Fibroblast of lung (primary cell): ENCODE data around the gene CNDP1. TPM values are rescaled to one million over a fixed set of nuclear protein-coding genes. Genes with fewer than 3 reads are reported as not detected.

Source experiments
- DNase-seq, 2 donors: peaks; one replicate each; pipeline versions ENCODE4 v3.0.0 to v3.0.0-alpha.2; 2010; ENCODE audit warnings: low read depth in 2 of 2
- H2AFZ ChIP-seq: 2 replicates; pipeline ENCODE4 v1.5.1; 2012; ENCODE audit warnings: low read length, control low read depth, inconsistent platforms
- H3K27ac ChIP-seq: 2 replicates; pipeline ENCODE4 v1.5.1; 2011; ENCODE audit warnings: low read length, control low read depth; ENCODE audit not compliant: insufficient read depth
- H3K27me3 ChIP-seq: 2 replicates; pipeline ENCODE4 v1.5.1; 2011; ENCODE audit warnings: mild to moderate bottlenecking, low read length; ENCODE audit not compliant: control insufficient read depth, insufficient read depth
- H3K36me3 ChIP-seq: 2 replicates; pipeline ENCODE4 v1.5.1; 2011; ENCODE audit warnings: low read length; ENCODE audit not compliant: control insufficient read depth, insufficient read depth
- H3K4me1 ChIP-seq: 2 replicates; pipeline ENCODE4 v1.5.1; 2011; ENCODE audit warnings: low read length; ENCODE audit not compliant: control insufficient read depth, insufficient read depth; ENCODE audit errors: extremely low read depth
- H3K4me2 ChIP-seq: 2 replicates; pipeline ENCODE4 v1.5.1; 2011; ENCODE audit warnings: low read length, control low read depth; ENCODE audit not compliant: insufficient read depth; ENCODE audit errors: extremely low read depth
- H3K4me3 ChIP-seq, 4 experiments: fragments of 200-600 bp in 1 of 4; sonication (generic) in 1 of 4; replicated peaks in 1 of 4; 2 replicates each; pipeline ENCODE4 v1.5.1; 2011 to 2016; ENCODE audit warnings: low read length in 4 of 4, low read depth in 3 of 4, mild to moderate bottlenecking in 3 of 4, control low read depth in 2 of 4, inconsistent platforms in 1 of 4, mixed read lengths in 1 of 4; ENCODE audit not compliant: insufficient read depth in 1 of 4; ENCODE audit errors: control extremely low read depth in 1 of 4
- H3K79me2 ChIP-seq: 2 replicates; pipeline ENCODE4 v1.5.1; 2012; ENCODE audit warnings: mild to moderate bottlenecking, low read length, inconsistent platforms; ENCODE audit not compliant: control insufficient read depth, insufficient read depth
- H3K9ac ChIP-seq: 2 replicates; pipeline ENCODE4 v1.5.1; 2011; ENCODE audit warnings: mild to moderate bottlenecking, low read length, control low read depth; ENCODE audit not compliant: insufficient read depth
- H3K9me3 ChIP-seq: 2 replicates; pipeline ENCODE4 v1.5.1; 2012; ENCODE audit warnings: low read depth, low read length; ENCODE audit not compliant: control insufficient read depth, insufficient read depth
- H4K20me1 ChIP-seq: 2 replicates; pipeline ENCODE4 v1.5.1; 2011; ENCODE audit warnings: low read length; ENCODE audit not compliant: control insufficient read depth, insufficient read depth; ENCODE audit errors: extremely low read depth
- EZH2 ChIP-seq: IDR thresholded peaks from 2 replicates; pipeline ENCODE4 v1.5.1; 2012; ENCODE audit warnings: low read length, control low read depth, mild to moderate bottlenecking; ENCODE audit errors: missing control alignments
- polyA plus RNA-seq, 2 donors: library from polyadenylated mRNA; depleted of rRNA in 1 of 2; stranded (reverse) in 1 of 2; unstranded in 1 of 2; fragments of >200 nt; gene quantifications; 2 replicates each; pipeline ENCODE4 v1.2.1, GENCODE V29; 2011 to 2012; ENCODE audit warnings: missing spikeins in 1 of 2
- total RNA-seq: library from RNA; depleted of rRNA; stranded (reverse); fragments of >200 nt; gene quantifications from 2 replicates; pipeline ENCODE4 v1.2.1, GENCODE V29; 2014
- TF ChIP-seq, protein P1 (sequence below), 2 donors: IDR thresholded peaks in 1 of 2; conservative IDR thresholded peaks in 1 of 2; 1 replicate in 1 of 2; 2 replicates in 1 of 2; pipeline ENCODE4 v1.5.1; 2011 to 2012; ENCODE audit warnings: low read length in 2 of 2, control low read depth in 1 of 2, inconsistent platforms in 1 of 2, low read depth in 1 of 2, mild to moderate bottlenecking in 1 of 2

CNDP1 gene
- total and polyA plus RNA-seq, 2 donors (not counting 1 experiment from before 2014, with no cell fraction given), result not detected

DNA sequence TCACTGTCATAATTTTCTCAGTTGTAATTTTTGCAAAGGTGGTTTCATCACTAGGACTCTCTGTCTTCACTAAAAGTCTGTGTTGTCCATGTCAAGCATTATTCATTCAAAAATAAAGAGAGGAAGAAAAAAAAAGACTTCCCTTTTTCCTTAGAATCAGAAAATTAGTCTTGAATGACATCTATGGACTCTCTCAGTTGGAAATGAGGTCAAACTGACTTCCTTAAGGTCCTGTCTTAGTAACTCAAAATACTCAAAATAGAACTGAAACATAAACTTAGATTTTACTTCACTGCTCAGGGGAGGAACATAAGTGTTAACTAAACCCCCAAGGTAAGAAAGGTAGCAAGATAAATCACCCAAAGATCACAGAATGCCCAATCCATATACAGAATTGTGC lies 61.1 kb downstream of the CNDP1 start:
- H3K27ac ChIP-seq, result no peak overlapping the region
- H3K9ac ChIP-seq, result no peak overlapping the region
- H3K4me1 ChIP-seq, result peaks cover 3% of the 10 kb centered on the region
- H3K9me3 ChIP-seq, result no peaks in the 10 kb centered on the region
- peaks cover 28% of the 10 kb centered on the region for H3K79me2 ChIP-seq
- no peaks in the 10 kb centered on the region for H3K27me3 ChIP-seq
- no peak for DNase-seq
- no peak overlapping the region for H3K4me3 ChIP-seq
- H2AFZ ChIP-seq, result no peak overlapping the region
- no peaks in the 10 kb centered on the region for H3K36me3 ChIP-seq
- H4K20me1 ChIP-seq, result no peaks in the 10 kb centered on the region
- H3K4me2 ChIP-seq, result no peak overlapping the region
- TF ChIP-seq EZH2, result no peak
- TF ChIP-seq, protein P1, sequence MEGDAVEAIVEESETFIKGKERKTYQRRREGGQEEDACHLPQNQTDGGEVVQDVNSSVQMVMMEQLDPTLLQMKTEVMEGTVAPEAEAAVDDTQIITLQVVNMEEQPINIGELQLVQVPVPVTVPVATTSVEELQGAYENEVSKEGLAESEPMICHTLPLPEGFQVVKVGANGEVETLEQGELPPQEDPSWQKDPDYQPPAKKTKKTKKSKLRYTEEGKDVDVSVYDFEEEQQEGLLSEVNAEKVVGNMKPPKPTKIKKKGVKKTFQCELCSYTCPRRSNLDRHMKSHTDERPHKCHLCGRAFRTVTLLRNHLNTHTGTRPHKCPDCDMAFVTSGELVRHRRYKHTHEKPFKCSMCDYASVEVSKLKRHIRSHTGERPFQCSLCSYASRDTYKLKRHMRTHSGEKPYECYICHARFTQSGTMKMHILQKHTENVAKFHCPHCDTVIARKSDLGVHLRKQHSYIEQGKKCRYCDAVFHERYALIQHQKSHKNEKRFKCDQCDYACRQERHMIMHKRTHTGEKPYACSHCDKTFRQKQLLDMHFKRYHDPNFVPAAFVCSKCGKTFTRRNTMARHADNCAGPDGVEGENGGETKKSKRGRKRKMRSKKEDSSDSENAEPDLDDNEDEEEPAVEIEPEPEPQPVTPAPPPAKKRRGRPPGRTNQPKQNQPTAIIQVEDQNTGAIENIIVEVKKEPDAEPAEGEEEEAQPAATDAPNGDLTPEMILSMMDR (conservative IDR thresholded peaks at IDR 0.05 in 1 of 2, IDR thresholded peaks at IDR 0.05 in 1 of 2; ENCODE audit: low read depth in 1 of 2, low read length in 2 of 2), result no peak

DNA sequence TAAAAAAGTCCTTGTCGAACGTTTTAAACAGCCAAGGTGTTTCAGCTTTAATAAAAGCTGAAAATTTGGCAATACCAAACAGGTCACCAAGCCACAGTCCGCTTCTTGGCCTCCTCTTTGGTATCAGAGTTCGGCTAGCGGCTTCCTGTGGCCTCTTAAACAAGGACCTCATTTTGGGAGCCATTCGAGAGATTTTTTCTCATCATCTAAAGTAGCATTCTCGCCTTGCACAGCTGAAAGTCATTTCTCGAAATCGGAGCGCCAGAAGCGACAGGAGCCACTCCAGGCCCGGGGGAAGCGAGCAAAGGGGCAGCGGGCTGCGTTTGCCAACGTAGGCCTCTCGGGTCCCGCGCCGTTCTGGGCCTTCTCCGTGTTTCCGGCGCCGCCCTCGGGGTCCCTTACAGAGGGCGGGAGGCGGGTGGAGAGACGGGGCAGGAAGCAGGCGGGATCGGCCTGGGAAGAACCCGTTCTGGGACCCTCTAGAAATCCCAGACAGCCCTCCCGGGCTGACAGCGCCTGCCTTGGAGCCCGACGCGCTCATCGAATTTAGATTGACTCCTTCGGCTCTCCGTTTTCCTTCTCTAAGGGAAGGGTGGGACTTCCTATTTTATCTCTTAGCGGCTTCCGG lies 62.8 kb downstream of the CNDP1 start:
- peak overlapping the region; percentile 78 for H3K9ac ChIP-seq
- no peaks in the 10 kb centered on the region for H3K9me3 ChIP-seq
- H4K20me1 ChIP-seq, result no peaks in the 10 kb centered on the region
- peaks cover 44% of the 10 kb centered on the region for H3K79me2 ChIP-seq
- peak; percentile 77 to 80 for DNase-seq
- no peaks in the 10 kb centered on the region for H3K36me3 ChIP-seq
- H3K27me3 ChIP-seq, result no peaks in the 10 kb centered on the region
- peak overlapping the region; percentile 92 for H3K4me2 ChIP-seq
- no peak for TF ChIP-seq EZH2
- TF ChIP-seq, protein P1 (conservative IDR thresholded peaks at IDR 0.05 in 1 of 2, IDR thresholded peaks at IDR 0.05 in 1 of 2; ENCODE audit: low read depth in 1 of 2, low read length in 2 of 2), result no peak
- H3K27ac ChIP-seq, result peak overlapping the region; percentile 99
- H3K4me1 ChIP-seq, result peaks cover 3% of the 10 kb centered on the region
- peak overlapping the region; percentile 83 for H2AFZ ChIP-seq
- peak overlapping the region; percentile 80 to 96 (median 92) for H3K4me3 ChIP-seq

DNA sequence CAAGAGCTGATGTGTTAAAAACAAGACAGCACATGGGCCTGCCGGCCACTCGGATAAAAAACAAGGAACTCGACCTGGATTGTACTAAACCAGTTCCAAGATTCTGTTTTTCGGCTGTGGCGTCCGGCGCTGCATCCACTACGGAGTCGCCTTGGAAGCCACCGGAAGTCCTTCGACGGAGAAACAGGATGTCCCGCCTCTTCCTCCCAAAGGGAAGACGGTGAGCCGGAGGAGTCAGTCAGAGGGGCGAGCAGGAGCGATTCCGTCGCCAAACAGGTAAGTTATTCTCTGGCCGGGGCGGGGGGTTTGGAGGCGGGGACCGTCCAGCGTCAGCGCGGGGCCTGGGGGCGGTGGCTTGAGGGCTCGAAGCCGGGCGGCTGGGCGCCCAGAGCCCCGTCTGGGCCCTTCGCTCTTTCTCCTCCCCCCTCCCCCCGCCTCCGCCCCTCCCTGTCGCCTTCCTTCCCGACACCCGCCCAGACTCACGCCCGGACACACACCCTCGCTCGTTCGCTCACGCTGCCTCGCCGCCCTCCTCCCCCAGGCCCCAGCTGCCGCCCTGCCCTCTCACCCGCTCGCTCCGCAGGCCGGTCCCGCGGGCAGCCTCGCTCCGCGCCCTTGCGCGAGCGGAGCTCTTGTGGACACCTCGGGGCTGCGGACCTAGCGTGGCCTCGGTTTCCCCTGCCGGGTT lies 63.5 kb downstream of the CNDP1 start, which contains the start of gene ZNF407:
Gene ZNF407 (plus strand): TSS at position 209 of the 688 bp plus-strand sequence. CDS start 33,150 bp downstream, outside the sequence.
- peak; percentile 91 to 94 for DNase-seq
- peak within 1 kb of the TSS; percentile 92 for H3K4me2 ChIP-seq
- no peaks in the 10 kb centered on the region for H3K27me3 ChIP-seq
- peaks cover 3% of the 10 kb centered on the region for H3K4me1 ChIP-seq
- no peaks in the 10 kb centered on the region for H3K36me3 ChIP-seq
- peak within 1 kb of the TSS; percentile 80 to 96 (median 92) for H3K4me3 ChIP-seq
- H3K27ac ChIP-seq, result peak within 1 kb of the TSS; percentile 99
- H3K9ac ChIP-seq, result peak within 1 kb of the TSS; percentile 78
- TF ChIP-seq, protein P1 (conservative IDR thresholded peaks at IDR 0.05 in 1 of 2, IDR thresholded peaks at IDR 0.05 in 1 of 2; ENCODE audit: low read depth in 1 of 2, low read length in 2 of 2), result no peak
- no peak for TF ChIP-seq EZH2
- no peaks in the 10 kb centered on the region for H3K9me3 ChIP-seq
- peaks cover 46% of the 10 kb centered on the region for H3K79me2 ChIP-seq
- H4K20me1 ChIP-seq, result no peaks in the 10 kb centered on the region
- H2AFZ ChIP-seq, result peak within 1 kb of the TSS; percentile 83
